ENCODE data around the gene BACE2.

BACE2 gene

DNA sequence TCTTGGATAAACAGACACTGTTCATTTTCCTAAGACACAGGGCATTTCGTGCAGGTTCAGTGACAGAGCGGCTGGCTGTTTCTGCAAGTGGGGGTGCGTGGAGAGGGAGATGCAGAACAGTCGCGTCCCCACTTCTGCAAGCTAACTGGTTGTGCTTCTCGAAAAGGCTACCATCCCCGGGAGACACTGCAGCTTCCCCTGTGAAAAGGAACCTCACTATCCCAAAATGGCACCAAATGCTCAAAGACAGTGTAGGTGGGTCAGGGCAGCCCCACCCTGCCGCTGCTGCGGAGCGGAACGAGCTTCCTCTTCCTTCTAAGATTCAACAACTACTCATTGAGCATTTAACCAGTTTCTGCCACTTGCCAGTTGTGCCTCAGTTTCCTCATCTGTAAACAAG, 19.2 kb upstream of the BACE2 start:
- DNase-seq (ENCODE audit: low read depth in 2 of 2): no peak

DNA sequence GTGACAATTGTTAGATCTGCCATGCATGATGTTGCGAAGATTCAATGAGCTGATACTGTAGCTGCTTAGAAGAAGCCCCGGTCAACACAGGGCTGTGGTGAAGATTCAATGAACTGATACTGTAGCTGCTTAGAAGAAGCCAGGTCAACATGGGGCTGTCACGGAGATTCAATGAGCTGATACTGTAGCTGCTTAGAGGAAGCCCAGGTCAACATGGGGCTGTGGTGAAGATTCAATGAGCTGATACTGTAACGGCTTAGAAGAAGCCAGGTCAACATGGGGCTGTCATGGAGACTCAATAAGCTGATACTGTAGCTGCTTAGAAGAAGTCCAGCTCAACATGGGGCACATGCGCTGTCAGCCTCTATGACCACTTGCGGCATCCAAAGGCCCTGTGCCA, 18.8 kb upstream of the BACE2 start:
- no peak for DNase-seq (ENCODE audit: low read depth in 2 of 2)

DNA sequence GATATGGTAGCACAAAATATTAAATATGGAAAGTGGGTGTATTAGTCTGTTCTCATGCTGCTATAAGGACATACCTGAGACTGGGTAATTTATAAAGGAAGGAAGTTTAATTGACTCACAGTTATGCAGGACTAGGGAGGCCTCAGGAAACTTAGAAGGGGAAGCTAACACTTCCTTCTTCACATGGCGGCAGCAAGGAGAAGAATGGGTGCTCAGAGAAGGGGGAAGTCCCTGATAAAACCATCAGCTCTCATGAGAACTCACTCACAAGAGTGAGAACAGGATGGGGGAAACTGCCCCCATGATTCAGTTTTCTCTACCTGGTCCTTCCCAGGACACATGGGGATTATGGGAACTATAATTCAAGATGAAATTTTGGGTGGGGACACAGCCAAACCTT, 15.8 kb upstream of the BACE2 start:
- DNase-seq (ENCODE audit: low read depth in 2 of 2): no peak

DNA sequence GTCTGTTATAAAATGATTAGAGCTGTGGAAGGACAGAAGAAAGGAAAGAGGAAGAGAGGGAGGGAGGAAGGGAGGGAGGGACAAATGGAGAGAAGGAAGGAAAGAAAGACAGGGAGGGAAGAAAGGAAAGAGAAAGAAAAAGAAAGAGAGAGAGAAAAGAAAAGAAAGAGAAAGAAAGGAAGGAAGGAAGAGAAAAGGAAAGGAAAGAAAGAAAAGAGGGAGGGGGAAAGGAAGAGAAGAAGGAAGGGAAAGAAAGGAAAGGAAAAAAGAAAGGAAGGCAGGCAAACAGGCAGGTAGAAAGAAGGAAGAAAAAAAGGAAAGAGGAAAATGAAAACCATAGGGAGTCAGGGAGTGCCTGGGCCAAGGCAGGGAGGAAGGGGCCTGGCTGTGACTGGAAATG, 14.5 kb upstream of the BACE2 start:
- DNase-seq (ENCODE audit: low read depth in 2 of 2): no peak

DNA sequence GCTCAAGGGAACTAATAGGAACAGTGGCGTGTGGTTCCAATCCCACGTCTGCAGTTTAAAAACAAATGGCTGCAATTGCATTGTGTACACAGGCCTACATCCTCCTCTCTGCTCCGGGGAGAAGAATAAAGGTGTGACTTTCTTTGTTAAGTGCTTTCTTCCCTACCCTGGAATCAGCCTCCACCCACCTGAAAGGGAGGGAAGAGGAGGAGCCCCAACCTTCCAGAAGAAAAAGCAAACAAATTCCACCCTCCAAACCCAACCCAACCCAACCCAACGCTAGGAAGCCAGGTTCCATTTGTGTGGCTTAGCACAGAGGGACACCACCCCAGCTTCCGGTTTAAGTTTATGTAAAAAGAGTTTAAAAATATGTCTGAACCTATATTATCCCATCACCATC, 11.8 kb upstream of the BACE2 start:
- DNase-seq (ENCODE audit: low read depth in 2 of 2): no peak

DNA sequence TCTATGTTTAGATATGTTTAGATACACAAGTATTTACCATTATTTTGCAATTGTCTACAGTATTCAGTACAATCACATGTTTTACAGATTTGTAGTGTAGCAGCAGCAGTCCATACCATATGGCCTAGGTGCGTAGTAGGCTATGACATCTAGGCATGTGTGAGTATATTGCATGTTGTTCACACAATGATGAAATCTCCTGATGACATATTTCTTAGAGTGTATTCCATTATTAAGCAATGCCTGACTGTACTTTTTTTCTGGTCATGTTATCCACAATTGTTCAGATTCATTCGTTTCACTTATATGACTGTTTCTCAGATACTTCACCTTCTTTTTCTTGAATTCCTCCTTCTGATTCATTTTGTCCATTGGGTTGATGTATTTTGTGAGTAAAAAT, 9.9 kb upstream of the BACE2 start:
- no peak for DNase-seq (ENCODE audit: low read depth in 2 of 2)

DNA sequence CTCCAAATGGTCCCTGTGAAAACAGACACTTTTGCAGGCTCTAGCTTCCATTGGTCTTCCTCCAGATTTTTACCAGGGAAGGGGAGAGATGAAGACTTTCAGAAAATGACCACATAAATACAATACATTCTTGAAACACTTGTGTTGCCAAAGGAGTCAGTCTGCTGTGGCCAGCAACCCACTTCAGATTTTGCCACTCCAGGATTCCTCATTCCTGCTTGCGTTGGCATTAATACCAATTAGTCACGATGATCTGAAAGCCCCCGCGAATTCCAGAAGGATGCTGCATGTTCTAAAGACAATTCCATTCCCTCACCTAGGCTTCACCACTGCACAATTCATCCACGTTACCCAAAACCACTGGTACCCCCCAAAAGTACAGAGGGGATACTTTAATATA, 7.9 kb upstream of the BACE2 start:
- DNase-seq (ENCODE audit: low read depth in 2 of 2): no peak

DNA sequence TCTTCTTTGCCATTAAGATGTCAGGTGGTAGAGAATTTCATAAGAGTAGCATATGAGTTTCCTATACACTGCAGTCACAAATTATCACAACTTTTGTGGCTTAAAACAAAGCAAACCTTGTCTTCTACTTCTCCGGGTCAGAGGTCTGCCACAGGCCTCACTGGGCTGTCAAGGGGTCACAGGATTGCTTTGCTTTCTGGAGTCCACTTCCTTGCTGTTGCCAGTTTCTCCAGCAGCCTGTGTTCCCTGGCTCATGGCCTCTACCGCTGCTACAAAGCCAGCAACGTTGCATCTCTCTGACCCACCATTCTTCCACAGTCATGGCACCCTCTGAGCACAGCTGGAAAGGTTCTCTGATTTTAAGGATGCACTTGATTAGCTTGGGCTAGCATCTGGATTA, 6.5 kb upstream of the BACE2 start:
- no peak for DNase-seq (ENCODE audit: low read depth in 2 of 2)

DNA sequence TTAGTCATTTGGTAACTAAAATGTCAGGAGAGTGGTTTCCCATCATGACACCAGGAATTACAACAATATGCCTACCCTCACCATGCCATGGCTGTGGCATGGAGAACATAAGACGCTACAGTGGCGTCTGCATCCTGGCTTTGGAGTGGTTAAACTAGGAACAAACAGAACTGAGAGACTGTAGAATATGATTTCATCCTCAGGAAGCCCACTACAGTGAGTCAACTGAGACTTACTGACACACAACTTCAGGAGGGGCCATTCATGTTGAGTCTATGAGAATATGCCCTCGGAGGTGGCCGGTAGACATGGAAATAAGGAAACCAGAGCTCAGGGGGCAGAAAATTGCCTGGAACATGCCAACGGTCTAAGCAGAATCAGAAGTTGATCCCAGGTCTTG, 5.9 kb upstream of the BACE2 start:
- DNase-seq (ENCODE audit: low read depth in 2 of 2): no peak

DNA sequence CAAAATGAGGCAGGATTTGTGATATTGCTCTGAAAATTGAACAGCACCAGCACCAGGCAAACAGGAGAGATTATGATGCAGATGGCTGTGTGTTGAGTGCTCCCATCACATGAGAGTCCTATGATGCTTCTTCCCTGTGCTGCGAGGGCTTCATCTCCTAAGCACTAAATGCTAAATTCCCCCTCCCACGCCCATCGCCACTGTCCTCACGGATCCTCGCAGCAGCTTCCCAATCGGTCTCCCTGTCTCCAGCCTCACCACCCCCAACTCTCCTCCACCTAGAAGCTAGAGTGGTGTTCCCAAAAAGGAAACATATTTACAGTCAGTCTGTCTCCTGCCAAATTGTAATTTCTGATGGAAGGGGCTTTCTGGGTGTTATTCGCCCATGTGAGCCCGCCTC, 4.9 kb upstream of the BACE2 start:
- DNase-seq (ENCODE audit: low read depth in 2 of 2): no peak

DNA sequence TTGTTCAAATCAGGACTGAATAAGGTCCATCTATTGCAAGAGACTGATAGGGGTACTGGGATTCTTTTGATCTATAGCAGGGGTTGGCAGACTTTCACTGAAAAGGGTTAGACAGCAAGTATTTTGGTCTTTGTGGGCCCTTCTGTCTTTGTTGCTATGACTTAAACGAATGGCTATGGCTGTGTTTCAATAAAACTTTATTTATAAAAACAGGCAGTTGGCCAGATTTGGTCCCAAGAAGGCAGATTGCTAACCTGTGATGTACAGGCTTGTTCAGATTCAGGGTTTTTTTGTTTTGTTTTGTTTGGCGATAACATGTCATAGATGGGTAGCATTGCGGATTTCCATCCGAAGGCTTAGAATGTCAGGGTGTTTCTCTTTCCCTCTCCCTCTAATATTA, 3.9 kb upstream of the BACE2 start:
- DNase-seq (ENCODE audit: low read depth in 2 of 2): no peak

DNA sequence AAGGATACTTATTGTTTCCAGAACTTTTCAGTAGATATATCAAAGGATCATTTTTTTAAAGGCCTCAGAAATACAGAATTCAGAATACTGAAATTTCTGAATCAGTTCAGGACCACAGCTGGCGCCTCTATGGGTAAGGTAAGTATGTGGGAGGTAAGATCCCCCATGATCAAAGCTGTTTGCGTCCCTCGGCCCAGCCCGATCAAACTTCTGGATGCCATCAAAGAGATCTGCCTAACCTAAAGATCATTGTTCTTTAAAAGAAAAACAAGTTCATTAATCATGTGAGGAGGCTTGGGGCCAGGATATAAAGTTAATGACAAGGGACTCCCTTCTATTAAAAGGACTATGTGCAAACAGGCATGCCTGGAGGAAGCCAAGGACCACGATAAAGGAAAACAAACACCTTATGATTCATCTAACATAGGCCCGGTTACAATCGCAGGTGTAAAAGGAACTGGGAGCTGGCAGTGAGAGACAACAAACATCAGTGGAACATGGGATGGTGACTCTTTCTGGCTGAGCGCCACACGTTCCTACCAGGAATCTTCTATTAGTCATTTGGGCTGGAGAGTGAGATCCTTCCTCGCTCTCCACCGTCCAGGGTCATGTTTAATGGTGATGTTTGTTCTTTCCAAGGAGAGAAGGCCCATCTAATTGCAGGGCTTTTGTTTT, 2.8 kb upstream of the BACE2 start:
- DNase-seq (ENCODE audit: low read depth in 2 of 2): no peak

DNA sequence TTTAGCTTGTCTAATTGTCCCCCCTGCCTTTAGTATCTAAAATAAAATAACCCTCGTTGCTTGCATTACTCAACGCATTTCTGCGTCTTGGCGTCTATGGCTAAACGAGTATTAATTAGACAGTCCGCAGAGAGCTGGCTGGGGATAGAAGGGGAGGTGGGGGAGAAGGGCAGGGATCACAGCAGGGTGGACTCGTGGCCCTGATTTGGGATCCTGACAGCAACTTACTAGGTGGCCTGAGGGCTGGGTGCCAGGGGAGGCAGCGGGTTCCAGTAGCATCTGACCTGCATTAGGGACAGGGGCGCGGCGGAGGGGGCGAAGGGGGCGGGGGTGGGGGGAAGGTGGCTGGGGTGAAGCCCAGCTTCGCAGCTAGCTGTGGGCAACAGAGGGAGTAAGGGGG, 1.1 kb upstream of the BACE2 start:
- DNase-seq (ENCODE audit: low read depth in 2 of 2): no peak

DNA sequence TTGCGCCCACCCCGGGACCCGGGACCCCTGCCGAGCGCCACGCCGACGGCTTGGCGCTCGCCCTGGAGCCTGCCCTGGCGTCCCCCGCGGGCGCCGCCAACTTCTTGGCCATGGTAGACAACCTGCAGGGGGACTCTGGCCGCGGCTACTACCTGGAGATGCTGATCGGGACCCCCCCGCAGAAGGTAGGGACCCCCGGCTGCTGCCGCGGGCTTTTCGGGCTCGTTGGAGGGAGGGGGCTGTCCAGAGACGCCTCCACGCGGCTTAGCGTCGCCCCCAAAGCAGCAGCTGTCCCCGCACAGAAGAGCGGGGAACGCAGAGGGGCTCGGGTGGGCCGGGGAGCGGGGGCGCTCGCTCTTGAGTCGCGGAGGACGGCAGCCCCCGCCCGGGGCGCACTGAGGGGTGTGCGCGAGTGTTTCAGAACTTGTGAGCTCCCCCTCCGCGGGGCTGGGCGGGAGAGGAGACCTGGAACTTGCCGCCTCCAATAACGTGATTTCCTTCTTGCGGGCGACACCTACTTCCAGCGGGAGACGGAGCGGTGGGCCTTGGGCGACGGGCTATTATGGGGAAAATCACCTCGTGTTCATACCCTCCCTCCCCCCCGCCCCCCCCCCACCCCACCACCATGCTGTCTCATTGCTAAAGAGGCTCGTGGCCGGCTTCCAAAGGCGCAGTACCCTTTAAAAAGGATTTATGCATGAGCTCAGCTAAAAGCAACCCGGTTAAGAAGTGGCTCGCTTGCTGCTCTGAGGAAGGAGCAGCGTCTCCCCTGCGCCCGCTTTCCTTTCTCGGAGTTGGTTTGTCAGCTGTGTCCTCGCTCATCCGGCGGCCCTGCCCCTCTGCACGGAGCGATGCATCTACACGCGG, 664 bp downstream of the BACE2 start:
- peak in 1 of 2 experiments; percentile 21 for DNase-seq (ENCODE audit: low read depth in 2 of 2)

DNA sequence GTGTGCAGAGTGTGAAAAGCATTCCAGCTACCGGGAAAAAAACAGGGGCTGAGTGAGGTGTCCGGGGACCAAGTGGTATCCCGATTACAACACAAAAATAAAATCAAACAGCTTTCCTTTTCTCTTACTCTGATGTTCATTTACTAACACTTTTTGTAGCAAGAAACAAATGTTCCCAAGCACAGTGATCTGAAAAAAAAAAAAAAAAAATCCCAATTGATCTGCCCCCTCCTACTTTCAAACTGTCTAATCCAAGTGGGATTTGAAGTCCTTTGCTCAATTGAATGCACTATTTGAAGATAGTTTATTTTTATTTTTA, 1.3 kb downstream of the BACE2 start:
- DNase-seq (ENCODE audit: low read depth in 2 of 2): no peak

DNA sequence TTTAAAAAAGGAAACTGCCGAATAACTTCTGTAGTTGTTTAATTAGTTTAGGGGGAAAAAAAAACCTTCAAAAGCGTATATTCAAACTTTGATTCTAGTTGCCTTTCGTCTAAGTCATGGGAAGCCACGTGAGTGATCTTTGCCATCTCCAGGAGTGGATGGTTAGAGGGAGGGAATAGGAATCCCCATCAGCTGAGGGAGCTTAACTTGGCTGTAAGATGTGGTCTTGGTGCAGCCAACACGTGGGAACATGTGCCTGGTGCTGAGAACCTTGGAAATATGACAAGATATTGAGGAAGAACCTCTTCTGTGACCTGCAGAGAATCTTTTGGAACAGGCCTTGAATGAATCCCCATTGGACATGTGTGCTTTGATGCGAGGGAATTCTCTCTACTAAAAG, 1.7 kb downstream of the BACE2 start:
- DNase-seq (ENCODE audit: low read depth in 2 of 2): no peak

DNA sequence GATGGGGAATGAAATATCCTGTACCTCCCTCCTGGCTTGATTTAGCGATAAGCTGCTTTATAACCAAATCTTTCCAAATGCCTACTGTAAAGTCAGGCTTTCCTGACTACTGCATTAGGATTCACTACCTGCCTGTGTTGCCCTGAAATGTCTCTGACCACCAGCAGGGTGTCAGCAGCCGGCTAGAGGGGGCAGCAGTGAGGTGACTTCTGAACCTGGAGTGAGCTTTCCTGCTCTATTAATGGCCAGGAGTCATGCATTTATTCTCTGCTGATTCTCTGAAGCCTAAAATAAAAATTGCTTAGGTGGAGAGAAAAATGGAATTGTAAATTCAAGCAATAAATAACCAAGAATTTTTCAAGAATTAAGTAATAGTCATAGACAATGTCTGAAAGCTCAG, 2.5 kb downstream of the BACE2 start:
- no peak for DNase-seq (ENCODE audit: low read depth in 2 of 2)

DNA sequence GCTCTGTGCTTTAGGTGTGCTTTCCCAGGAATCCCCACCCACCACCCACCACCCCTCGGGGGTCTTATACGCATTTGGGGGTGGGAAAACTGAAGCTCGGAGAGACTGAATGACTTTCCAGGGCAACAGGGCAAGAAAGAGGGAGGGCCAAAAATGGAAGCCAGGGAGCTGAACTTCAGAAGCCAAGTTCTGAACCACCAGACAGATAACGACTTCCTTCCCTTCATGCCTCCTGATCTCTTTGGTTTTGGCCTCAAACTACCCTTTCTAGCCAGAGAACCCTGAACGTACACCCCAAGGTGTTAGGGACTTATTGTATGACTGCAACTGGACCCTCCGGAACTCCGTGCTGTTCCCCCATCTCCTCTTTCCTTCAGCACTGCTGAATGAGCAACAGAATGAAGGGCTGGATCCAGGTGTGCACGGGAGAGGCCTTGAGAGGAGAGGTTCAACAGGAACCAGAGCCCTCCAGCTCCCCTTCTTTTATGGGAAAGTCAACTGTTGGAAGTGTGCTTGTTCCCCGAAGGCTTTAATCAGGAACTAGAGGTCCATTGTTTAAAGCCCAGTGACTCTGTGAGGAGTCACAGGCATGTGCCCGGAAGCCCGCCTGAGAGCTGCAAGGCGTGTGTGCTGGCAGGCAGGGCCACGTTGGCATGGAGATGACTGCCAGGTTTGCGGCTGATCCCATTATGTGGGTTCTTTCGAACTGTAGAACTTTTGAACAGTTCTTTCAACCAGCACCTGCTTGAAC, 3.1 kb downstream of the BACE2 start:
- DNase-seq (ENCODE audit: low read depth in 2 of 2): no peak

DNA sequence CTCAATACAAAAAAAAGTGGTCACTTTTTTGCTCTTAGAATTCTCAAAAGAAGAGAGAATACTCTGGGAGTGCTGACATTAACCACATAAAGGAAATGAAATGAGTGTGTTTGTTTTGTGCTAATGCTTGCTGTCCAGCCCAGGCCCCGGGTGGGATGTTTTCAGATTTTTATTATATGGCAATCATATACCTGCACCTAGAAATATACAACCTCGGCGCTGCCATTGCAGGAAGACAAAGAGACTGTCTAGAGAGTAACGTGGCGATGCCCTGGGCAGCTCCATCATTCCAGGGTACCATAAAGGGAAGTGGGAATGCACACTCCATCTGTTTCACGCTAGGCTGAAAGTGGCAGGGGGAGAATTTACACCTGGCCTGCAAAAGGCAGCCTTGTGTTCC, 7.1 kb downstream of the BACE2 start:
- DNase-seq (ENCODE audit: low read depth in 2 of 2): no peak

DNA sequence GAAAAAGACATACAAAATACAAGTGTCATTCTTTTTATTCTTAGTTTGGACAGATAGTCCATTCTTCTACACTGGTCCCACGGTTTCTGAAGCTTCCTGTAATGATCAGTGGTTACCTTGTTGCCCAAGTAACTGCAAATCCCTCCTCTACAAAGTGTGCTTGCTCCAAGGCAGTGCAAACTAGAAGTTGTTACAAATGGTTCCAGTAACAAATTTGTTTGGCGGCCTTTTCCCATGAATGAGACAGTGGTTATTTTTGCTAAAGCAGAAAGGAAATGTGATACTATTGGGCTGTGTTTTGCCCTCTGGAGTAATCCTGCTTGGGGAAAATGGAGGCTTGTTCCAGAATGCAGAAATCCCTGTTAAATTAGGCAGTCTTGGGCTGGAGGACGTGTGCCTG, 8.9 kb downstream of the BACE2 start:
- DNase-seq (ENCODE audit: low read depth in 2 of 2): no peak

DNA sequence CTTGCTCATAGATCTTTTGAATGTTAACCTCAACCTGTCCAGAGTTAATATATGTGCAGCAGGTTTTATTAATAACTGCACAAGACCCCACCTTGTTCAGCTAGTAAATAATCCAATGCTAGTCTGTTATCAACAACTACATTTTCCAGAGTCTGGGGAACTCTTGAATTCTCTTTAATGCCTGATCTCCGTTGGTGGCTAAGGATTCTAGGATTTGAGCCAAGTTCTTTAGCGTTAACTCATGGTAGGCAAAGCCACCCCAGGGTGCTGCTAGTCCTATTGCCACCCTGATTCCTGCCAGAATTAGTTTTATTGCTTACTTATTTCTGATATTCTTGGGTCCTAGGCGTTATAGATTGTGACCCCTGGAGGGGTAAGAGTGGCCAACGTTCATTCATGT, 12.8 kb downstream of the BACE2 start:
- no peak for DNase-seq (ENCODE audit: low read depth in 2 of 2)

DNA sequence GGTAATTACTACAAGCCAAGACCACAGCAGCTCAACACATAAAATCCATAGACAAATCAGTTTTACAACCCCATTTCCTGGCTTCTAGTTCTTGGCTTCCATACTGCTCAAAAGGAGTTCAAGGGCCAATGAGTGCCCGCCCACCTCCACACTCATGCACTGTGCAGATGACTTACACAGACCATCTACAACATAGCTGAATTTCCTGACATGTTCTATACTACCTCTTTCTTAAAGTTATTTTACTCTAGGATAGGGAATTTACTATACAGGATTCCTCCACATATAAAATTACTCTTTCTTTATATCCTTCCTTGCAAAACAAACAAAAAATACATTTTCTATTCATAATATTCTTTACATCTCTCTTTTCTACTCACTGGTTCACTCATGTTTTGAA, 14.6 kb downstream of the BACE2 start:
- no peak for DNase-seq (ENCODE audit: low read depth in 2 of 2)

DNA sequence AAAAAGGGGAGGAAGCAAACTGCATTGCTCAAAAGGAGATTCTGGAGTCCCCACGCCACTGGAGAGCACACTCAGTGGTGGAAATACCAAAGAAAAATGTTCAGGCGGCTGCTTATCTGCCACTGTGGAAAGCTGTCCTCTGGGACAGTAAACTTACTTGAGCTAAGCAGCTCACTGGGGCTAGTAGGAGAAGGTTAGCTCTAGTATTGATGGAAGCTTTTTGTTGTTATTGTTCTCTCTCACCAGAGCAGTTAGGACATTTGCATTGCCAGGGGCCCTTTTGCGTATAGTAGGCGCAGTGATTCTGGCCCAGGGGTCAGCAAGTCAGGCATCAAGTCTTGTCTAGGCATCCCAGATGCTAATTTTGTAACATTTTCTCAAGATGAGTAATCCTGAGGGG, 15.6 kb downstream of the BACE2 start:
- no peak for DNase-seq (ENCODE audit: low read depth in 2 of 2)
